ENCODE results near the gene CFAP251. TPM values are rescaled to one million over a fixed set of nuclear protein-coding genes. Genes with fewer than 3 reads are reported as not detected.

CFAP251 gene
- total and polyA plus RNA-seq, 2 of the 13 experiments (the other 11 are each of a cell fraction or from before 2014, with no cell fraction given) = 0.30 to 0.42 TPM

DNA sequence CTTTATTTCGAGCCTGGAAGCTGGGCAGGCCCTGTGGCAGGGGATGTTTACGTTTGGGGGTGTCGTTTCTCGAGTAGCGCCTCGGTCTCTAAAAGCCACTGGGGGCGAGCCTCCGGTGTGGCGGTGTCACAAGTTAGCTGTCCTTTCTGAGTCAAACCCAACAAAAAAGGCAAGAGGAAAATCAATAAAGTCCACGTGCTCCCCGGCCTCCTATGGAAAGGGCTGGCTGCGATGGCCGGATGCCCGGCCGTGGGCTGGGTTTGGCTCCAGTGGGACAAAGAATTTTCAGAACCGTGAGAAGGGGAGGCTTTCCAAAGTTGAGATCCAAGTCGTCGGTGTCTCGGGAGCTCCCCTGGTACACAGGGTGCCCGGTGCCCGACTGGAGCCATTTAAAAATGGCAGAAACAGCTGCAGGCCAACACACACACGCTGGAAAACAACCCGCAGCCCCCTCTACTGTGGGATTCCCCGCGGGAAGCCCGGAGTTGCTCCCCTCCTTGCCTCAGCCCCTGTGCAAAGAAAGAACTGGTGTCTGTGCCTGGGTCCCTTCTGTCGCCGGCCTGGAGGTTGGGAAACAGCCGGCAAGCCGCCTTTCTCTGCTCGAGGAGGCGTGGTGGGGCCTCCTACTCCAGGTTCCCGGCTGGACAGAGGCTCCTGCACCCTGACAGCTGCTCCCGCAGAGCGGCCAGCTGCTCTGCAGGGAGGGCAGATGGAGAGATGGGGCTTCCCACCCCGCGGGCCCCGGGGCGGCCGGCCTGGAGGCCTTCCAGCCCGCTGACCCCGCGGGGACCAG lies 105.1 kb downstream of the CFAP251 start (continued):
- TF ChIP-seq, protein P1, sequence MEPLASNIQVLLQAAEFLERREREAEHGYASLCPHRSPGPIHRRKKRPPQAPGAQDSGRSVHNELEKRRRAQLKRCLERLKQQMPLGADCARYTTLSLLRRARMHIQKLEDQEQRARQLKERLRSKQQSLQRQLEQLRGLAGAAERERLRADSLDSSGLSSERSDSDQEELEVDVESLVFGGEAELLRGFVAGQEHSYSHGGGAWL (CRISPR knock-in tag; IDR thresholded peaks at IDR 0.05) = no peak; the same call in 1 of the 2 replicates
- peak; percentile 62 for TF ChIP-seq POLR2G (IDR thresholded peaks at IDR 0.05; ENCODE audit: low read depth, low read length)
- peak; percentile 34 for TF ChIP-seq PHF20 (CRISPR knock-in tag; IDR thresholded peaks at IDR 0.05)
- TF ChIP-seq, protein P2, sequence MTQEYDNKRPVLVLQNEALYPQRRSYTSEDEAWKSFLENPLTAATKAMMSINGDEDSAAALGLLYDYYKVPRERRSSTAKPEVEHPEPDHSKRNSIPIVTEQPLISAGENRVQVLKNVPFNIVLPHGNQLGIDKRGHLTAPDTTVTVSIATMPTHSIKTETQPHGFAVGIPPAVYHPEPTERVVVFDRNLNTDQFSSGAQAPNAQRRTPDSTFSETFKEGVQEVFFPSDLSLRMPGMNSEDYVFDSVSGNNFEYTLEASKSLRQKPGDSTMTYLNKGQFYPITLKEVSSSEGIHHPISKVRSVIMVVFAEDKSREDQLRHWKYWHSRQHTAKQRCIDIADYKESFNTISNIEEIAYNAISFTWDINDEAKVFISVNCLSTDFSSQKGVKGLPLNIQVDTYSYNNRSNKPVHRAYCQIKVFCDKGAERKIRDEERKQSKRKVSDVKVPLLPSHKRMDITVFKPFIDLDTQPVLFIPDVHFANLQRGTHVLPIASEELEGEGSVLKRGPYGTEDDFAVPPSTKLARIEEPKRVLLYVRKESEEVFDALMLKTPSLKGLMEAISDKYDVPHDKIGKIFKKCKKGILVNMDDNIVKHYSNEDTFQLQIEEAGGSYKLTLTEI (CRISPR knock-in tag; conservative IDR thresholded peaks at IDR 0.05) = no peak
- TF ChIP-seq ETV5 (CRISPR knock-in tag; IDR thresholded peaks at IDR 0.05; ENCODE audit: borderline replicate concordance) = peak; percentile 53; the same call in 1 of the 2 replicates
- TF ChIP-seq ZFAT (CRISPR knock-in tag; conservative IDR thresholded peaks at IDR 0.05) = 0 out of 2 replicates have a peak, but pooled peaks have one; percentile 67
- no peak for TF ChIP-seq FOXP1 (IDR thresholded peaks at IDR 0.05)
- peak; percentile 28 for TF ChIP-seq FOXP1 (CRISPR knock-in tag; IDR thresholded peaks at IDR 0.05)
- TF ChIP-seq, protein P3, sequence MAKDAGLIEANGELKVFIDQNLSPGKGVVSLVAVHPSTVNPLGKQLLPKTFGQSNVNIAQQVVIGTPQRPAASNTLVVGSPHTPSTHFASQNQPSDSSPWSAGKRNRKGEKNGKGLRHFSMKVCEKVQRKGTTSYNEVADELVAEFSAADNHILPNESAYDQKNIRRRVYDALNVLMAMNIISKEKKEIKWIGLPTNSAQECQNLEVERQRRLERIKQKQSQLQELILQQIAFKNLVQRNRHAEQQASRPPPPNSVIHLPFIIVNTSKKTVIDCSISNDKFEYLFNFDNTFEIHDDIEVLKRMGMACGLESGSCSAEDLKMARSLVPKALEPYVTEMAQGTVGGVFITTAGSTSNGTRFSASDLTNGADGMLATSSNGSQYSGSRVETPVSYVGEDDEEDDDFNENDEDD (CRISPR knock-in tag; IDR thresholded peaks at IDR 0.05; ENCODE audit: borderline replicate concordance) = peak; percentile 65; the same call in 1 of the 2 replicates
- TF ChIP-seq, protein P4, sequence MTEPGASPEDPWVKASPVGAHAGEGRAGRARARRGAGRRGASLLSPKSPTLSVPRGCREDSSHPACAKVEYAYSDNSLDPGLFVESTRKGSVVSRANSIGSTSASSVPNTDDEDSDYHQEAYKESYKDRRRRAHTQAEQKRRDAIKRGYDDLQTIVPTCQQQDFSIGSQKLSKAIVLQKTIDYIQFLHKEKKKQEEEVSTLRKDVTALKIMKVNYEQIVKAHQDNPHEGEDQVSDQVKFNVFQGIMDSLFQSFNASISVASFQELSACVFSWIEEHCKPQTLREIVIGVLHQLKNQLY (CRISPR knock-in tag; IDR thresholded peaks at IDR 0.05) = peak; percentile 84
- TF ChIP-seq, protein P5, sequence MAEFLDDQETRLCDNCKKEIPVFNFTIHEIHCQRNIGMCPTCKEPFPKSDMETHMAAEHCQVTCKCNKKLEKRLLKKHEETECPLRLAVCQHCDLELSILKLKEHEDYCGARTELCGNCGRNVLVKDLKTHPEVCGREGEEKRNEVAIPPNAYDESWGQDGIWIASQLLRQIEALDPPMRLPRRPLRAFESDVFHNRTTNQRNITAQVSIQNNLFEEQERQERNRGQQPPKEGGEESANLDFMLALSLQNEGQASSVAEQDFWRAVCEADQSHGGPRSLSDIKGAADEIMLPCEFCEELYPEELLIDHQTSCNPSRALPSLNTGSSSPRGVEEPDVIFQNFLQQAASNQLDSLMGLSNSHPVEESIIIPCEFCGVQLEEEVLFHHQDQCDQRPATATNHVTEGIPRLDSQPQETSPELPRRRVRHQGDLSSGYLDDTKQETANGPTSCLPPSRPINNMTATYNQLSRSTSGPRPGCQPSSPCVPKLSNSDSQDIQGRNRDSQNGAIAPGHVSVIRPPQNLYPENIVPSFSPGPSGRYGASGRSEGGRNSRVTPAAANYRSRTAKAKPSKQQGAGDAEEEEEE (CRISPR knock-in tag; IDR thresholded peaks at IDR 0.05; ENCODE audit: borderline replicate concordance) = no peak
- no peak for TF ChIP-seq FOXM1 (CRISPR knock-in tag; IDR thresholded peaks at IDR 0.05)
- TF ChIP-seq TGIF2 (CRISPR knock-in tag; IDR thresholded peaks at IDR 0.05) = no peak; the same call in 1 of the 2 replicates
- TF ChIP-seq SP4 (CRISPR knock-in tag; IDR thresholded peaks at IDR 0.05) = no peak
- no peak for TF ChIP-seq PTBP1 (IDR thresholded peaks at IDR 0.05; ENCODE audit: low read depth, low read length, poor library complexity, severe bottlenecking)
- TF ChIP-seq NFIC (IDR thresholded peaks at IDR 0.05; ENCODE audit: low read length) = no peak
- TF ChIP-seq, protein P6, sequence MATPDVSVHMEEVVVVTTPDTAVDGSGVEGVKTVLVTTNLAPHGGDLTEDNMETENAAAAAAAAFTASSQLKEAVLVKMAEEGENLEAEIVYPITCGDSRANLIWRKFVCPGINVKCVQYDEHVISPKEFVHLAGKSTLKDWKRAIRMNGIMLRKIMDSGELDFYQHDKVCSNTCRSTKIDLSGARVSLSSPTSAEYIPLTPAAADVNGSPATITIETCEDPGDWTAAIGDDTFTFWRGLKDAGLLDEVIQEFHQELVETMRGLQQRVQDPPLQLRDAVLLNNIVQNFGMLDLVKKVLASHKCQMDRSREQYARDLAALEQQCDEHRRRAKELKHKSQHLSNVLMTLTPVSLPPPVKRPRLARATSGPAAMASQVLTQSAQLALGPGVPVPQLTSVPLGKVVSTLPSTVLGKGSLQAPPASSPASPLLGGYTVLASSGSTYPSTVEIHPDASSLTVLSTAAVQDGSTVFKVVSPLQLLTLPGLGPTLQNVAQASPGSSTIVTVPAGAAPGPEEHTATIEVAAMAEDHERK (CRISPR knock-in tag; IDR thresholded peaks at IDR 0.05; ENCODE audit: low read depth) = no peak
- TF ChIP-seq HNRNPK (IDR thresholded peaks at IDR 0.05; ENCODE audit: low read depth, low read length, poor library complexity, severe bottlenecking) = no peak
